Mucosa of descending colon (tissue), 3 donors: ENCODE data around the gene SCUBE3. TPM values are rescaled to one million over a fixed set of nuclear protein-coding genes. Genes with fewer than 3 reads are reported as not detected.

Experiments
- ATAC-seq: fragments of 200-7000 bp; cut with Tn5 transposase; one replicate; pipeline ENCODE4 v1.9.1; 2020; ENCODE audit warnings: mild to moderate bottlenecking, moderate library complexity
- DNase-seq, 3 donors: peaks; one replicate each; pipeline ENCODE4 v3.0.0-alpha.2; 2020
- H3K36me3 ChIP-seq: fragments of 200-600 bp; one replicate; pipeline ENCODE4 v1.8.0; 2021; ENCODE audit warnings: low read depth, mild to moderate bottlenecking
- H3K4me1 ChIP-seq: fragments of 200-600 bp; one replicate; pipeline ENCODE4 v1.8.0; 2021; ENCODE audit warnings: low read depth, mild to moderate bottlenecking
- H3K4me3 ChIP-seq: fragments of 200-600 bp; one replicate; pipeline ENCODE4 v1.8.0; 2021; ENCODE audit warnings: mild to moderate bottlenecking
- H3K9me3 ChIP-seq: fragments of 200-600 bp; one replicate; pipeline ENCODE4 v1.8.0; 2021; ENCODE audit warnings: mild to moderate bottlenecking
- CTCF ChIP-seq: fragments of 200-600 bp; IDR thresholded peaks from one replicate; pipeline ENCODE4 v1.8.0; 2022; ENCODE audit warnings: antibody characterized with exemption, mild to moderate bottlenecking
- intact Hi-C, 2 donors: fragments of 100-400 bp; cut with DNase I in 1 of 2; cut with micrococcal nuclease in 1 of 2; formaldehyde crosslinking; loops; one replicate each; pipeline versions ENCODE4 v1.11.0 to v1.11.1; 2022; cut with DNase I, micrococcal nuclease
- total RNA-seq, 3 donors: library from RNA; stranded (reverse); fragmentation: NEBNext Ultra II Directional in 2 of 3; extraction: Animal tissue kit (Norgen Biotek cat#: 25700) in 2 of 3; gene quantifications; one replicate each; pipeline versions ENCODE4 v1.2.1 to v1.2.4, GENCODE V29; 2021 to 2023
- donor health status: DM: no; HTN: no; CAD: no; lungs with moderate emphysema.
- donor health status: DM: no; HTN: no; CAD: no.
- donor health status: DM: no; HTN: yes; CAD: no.

The SCUBE3 gene
- total RNA-seq, 3 donors from 2014 or later, result 0.14 to 11.6 (median 0.26) TPM

GRCh38 chr6:35294308-35294945 is 80.7 kb downstream of the SCUBE3 start:
- peak; percentile 69 for TF ChIP-seq CTCF
- Histone ChIP-seq H3K9me3 (no peaks in the 10 kb centered on the region), H3K36me3 (no peaks in the 10 kb centered on the region)

GRCh38 chr6:35295036-35295435 is 81.3 kb downstream of the SCUBE3 start:
- no peak overlapping the region for H3K4me3 ChIP-seq
- DNase-seq (no peak), ATAC-seq (no peak)
- intact Hi-C loops, result no loop called here
- peaks cover 8% of the 10 kb centered on the region for H3K4me1 ChIP-seq
- TF ChIP-seq CTCF, result no peak
- no peaks in the 10 kb centered on the region for H3K9me3 ChIP-seq
- H3K36me3 ChIP-seq, result no peaks in the 10 kb centered on the region

More at GRCh38 chr6:35294308-35294945, 80.7 kb downstream of the SCUBE3 start:
- Histone ChIP-seq H3K4me3 (no peak overlapping the region), H3K4me1 (peaks cover 8% of the 10 kb centered on the region)
- peak; percentile 48 for ATAC-seq
- peak in 1 of 3 donors; percentile 49 for DNase-seq
- intact Hi-C loops, result no loop called here

DNA sequence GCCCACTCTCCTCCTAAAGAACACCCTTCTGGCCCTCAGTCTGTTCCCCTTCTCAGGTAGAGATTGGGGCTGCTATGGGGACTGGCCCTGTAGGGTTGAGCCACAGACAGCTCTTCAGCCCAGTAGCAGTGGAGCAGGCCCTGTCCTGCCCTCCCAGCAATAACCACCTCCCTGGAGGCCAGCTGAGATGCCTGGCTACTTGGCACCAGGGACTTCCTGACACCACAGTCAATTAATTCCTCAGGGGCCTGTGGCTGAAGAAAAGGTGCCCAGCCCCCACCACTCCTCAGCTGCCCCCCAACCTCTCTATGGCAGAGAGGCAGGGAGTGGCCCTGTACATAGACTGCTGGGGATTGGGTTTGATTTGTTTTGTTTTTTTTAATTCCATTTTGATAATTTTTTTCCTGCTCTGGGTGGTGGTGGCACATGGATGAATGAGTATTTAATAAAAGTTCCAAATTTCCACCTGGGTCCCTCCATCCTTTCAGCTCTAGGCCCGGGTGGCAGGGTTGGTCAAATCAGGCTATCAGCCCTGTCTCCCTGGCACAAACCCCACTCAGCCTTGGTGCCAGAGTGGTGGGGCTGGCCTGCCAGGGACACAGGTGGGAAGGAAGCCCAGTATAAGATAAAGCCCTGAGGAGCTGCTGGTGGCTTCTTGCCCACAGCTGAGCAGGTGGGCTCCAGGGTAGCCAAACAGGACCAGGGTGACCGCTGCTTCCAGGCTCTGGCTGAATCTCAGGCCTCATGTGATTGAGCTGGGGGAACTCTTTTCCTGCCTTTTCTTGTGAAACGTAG is 82.0 kb downstream of the SCUBE3 start:
- Histone ChIP-seq H3K4me1 (peaks cover 13% of the 10 kb centered on the region), H3K9me3 (no peaks in the 10 kb centered on the region), H3K4me3 (no peak overlapping the region), H3K36me3 (no peaks in the 10 kb centered on the region)
- DNase-seq, result no peak
- ATAC-seq, result no peak
- TF ChIP-seq CTCF, result no peak
- intact Hi-C loops, result no loop called here

DNA sequence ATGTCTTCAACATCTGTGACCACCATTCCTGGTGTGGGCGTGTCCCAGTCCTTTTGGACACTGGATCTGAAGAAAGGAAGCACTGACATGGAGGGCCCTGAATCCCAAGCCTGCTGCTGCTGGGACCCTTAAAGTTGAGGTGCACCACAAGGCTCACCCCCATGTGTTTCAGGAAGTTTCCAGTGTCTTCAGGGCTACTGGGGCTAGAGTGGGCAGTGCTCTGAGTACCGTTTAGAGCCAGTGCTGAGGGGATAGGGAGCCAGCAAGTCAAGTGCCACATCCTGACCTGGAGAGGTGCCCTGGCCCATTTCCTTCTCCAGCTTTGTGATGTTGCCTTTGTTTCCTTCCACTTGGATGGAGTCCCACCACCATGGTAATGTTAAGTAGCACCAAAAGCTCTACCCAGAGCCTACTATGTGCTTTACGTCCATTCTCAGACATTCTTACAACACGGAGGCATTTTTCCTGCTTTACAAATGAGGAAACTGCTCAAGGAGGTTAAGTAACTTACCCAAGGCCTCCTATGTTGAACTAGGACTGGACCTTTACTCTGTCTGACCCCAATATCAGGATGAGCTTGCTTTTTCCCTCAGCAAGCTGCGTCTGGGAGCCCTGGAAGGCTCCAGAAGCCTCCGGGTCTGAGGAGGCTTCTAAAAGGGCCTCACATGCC is 83.3 kb downstream of the SCUBE3 start:
- TF ChIP-seq CTCF, result no peak
- no peak for DNase-seq
- intact Hi-C loops, result no loop called here
- Histone ChIP-seq H3K9me3 (no peaks in the 10 kb centered on the region), H3K4me3 (no peak overlapping the region), H3K36me3 (no peaks in the 10 kb centered on the region), H3K4me1 (peaks cover 13% of the 10 kb centered on the region)
- ATAC-seq, result no peak

- peak; percentile 71 for TF ChIP-seq CTCF
- H3K36me3 ChIP-seq, result no peaks in the 10 kb centered on the region
- peaks cover 21% of the 10 kb centered on the region for H3K4me1 ChIP-seq
- intact Hi-C loops, result no loop called here
- H3K4me3 ChIP-seq, result peak within 1 kb of the TSS; percentile 35
- peak; percentile 94 for ATAC-seq
- peak; percentile 89 to 92 (median 92) for DNase-seq
- no peaks in the 10 kb centered on the region for H3K9me3 ChIP-seq
Measured at GRCh38 chr6:35297601-35298481, 84.1 kb downstream of the SCUBE3 start, which contains the start of gene DEF6. Gene DEF6 (plus strand): TSS chr6:35297818. CDS start chr6:35297857, 39 bp downstream.
